Renal cortex interstitium (tissue), 15 donors: Measurements from ENCODE around the gene OMG. TPM values are rescaled to one million over a fixed set of nuclear protein-coding genes. Genes with fewer than 3 reads are reported as not detected.
"Not testable (repeated sequence)": the region's sequence is repeated elsewhere in the genome, so short reads cannot be mapped to it uniquely, and the experiment has no call there.

Experiments
- DNase-seq, 11 donors: peaks; one replicate each; pipeline ENCODE4 v3.0.0-alpha.2; 2013; ENCODE audit warnings: low read depth in 9 of 11, low spot score in 4 of 11; ENCODE audit errors: extremely low read depth in 1 of 11
- long read RNA-seq, 16 experiments: transcript quantifications; one replicate each; lab custom pipeline, GENCODE V29; 2026
- polyA plus RNA-seq, 3 donors: library from polyadenylated mRNA; unstranded; fragments of 120-200 nt; gene quantifications; one replicate each; pipeline ENCODE4 v1.2.1, GENCODE V29; 2013; ENCODE audit not compliant: insufficient read length in 3 of 3

Gene OMG
- polyA plus RNA-seq = under 1 TPM; 0.11 to 0.17 (median 0.12) TPM
- long read RNA-seq, donor 1 = 0 reads
- long read RNA-seq, donor 2 = 0 reads
- long read RNA-seq, donor 3 = 0 reads
- long read RNA-seq, donor 4 = 0 reads
- long read RNA-seq, donor 5 = 0 reads
- long read RNA-seq, donor 6 = 0 reads
- long read RNA-seq, donor 7 = 0 reads
- long read RNA-seq, donor 8 = 0 reads
- long read RNA-seq, donor 9 = 0 reads
- long read RNA-seq, donor 10, partial matches to known transcripts = 0 of 1 reads
- long read RNA-seq, donor 10, other reads (novel, unspliced or antisense) = 0 of 1 reads
- long read RNA-seq, donor 11 = 0 reads
- long read RNA-seq, donor 12 = 0 reads
- long read RNA-seq, donor 13 = 0 reads
- long read RNA-seq, donor 14 = 0 reads
- long read RNA-seq, donor 15 = 0 reads
- long read RNA-seq, donor 16 = 0 reads

GRCh38 chr17:31297090-31297489, at the start of gene OMG:
TSS of gene OMG (minus strand) at chr17:31297239. CDS start at chr17:31296331, 908 bp downstream.
- no peak for DNase-seq

- DNase-seq = not testable (repeated sequence)
Measured at GRCh38 chr17:31345191-31345747, 48.2 kb upstream of the OMG start.

- no peak for DNase-seq
Measured at GRCh38 chr17:31339906-31340661, 43.0 kb upstream of the OMG start.

GRCh38 chr17:31329221-31329620, 32.2 kb upstream of the OMG start:
- no peak for DNase-seq

GRCh38 chr17:31328160-31328535, 31.1 kb upstream of the OMG start:
- DNase-seq = no peak

GRCh38 chr17:31327534-31328159, 30.6 kb upstream of the OMG start:
- no peak for DNase-seq

GRCh38 chr17:31323551-31323950, 26.5 kb upstream of the OMG start:
- DNase-seq = no peak

- DNase-seq = no peak
Measured at GRCh38 chr17:31321966-31322365, 24.9 kb upstream of the OMG start.

GRCh38 chr17:31321481-31321880, 24.4 kb upstream of the OMG start, which contains the start of gene EVI2A:
TSS of gene EVI2A (minus strand) at chr17:31321622. CDS start at chr17:31319013, 2,609 bp downstream.
- no peak for DNase-seq

GRCh38 chr17:31320791-31321190, 23.8 kb upstream of the OMG start:
- DNase-seq = no peak

- DNase-seq = no peak
Measured at GRCh38 chr17:31320241-31320640, 23.2 kb upstream of the OMG start.

- no peak for DNase-seq
Measured at GRCh38 chr17:31318851-31319661, 22.0 kb upstream of the OMG start.

- no peak for DNase-seq
Measured at GRCh38 chr17:31318298-31318801, 21.3 kb upstream of the OMG start.

GRCh38 chr17:31314782-31315100, 17.7 kb upstream of the OMG start:
- no peak for DNase-seq

- DNase-seq = no peak
Measured at GRCh38 chr17:31313982-31314781, 17.1 kb upstream of the OMG start, which contains the start of gene EVI2B. TSS of gene EVI2B (minus strand) at chr17:31314054. CDS start at chr17:31305609, 8,445 bp downstream.

GRCh38 chr17:31312223-31312622, 15.2 kb upstream of the OMG start:
- not testable (repeated sequence) for DNase-seq

GRCh38 chr17:31311526-31311925, 14.5 kb upstream of the OMG start:
- DNase-seq = no peak

GRCh38 chr17:31310886-31311285, 13.8 kb upstream of the OMG start:
- no peak for DNase-seq
